Muscle of leg (tissue), 11 donors: ENCODE results near the gene TMEM106C. TPM values are rescaled to one million over a fixed set of nuclear protein-coding genes. Genes with fewer than 3 reads are reported as not detected.
A peak's percentile ranks its signal among the peaks of the same experiment; 100 is the strongest.

Source experiments
- DNase-seq: peaks from one replicate; pipeline ENCODE4 v3.0.0; 2013
- H3K27ac ChIP-seq: one replicate; pipeline ENCODE4 v1.5.1; 2013; ENCODE audit warnings: mild to moderate bottlenecking, low read length, control low read depth
- H3K27me3 ChIP-seq: one replicate; pipeline ENCODE4 v1.6.1; 2013; ENCODE audit warnings: low read length; ENCODE audit not compliant: control insufficient read depth, insufficient read depth
- H3K36me3 ChIP-seq: one replicate; pipeline ENCODE4 v1.6.1; 2013; ENCODE audit warnings: low read length; ENCODE audit not compliant: control insufficient read depth, insufficient read depth
- H3K4me1 ChIP-seq: one replicate; pipeline ENCODE4 v1.6.1; 2013; ENCODE audit warnings: low read length; ENCODE audit not compliant: control insufficient read depth, insufficient read depth
- H3K4me3 ChIP-seq: one replicate; pipeline ENCODE4 v1.5.1; 2013; ENCODE audit warnings: low read length, control low read depth
- H3K9me3 ChIP-seq: replicated peaks from 2 replicates; pipeline ENCODE4 v1.6.1; 2013; ENCODE audit warnings: low read depth, low read length; ENCODE audit not compliant: control insufficient read depth
- WGBS: methylation state at CpG from one replicate; pipeline ENCODE4 v1.1.5; 2013; ENCODE audit warnings: missing lambda C conversion rate; ENCODE audit not compliant: insufficient coverage; 5-methylcytosine and 5-hydroxymethylcytosine counted together
- polyA plus RNA-seq, 8 donors: library from polyadenylated mRNA; unstranded; fragments of 120-200 nt; gene quantifications; one replicate each; pipeline versions ENCODE4 v1.2.1 to v1.2.3, GENCODE V29; 2013; ENCODE audit warnings: inconsistent platforms in 1 of 8, low replicate concordance in 1 of 8; ENCODE audit not compliant: insufficient read length in 8 of 8, insufficient read depth in 1 of 8
- total RNA-seq: library from RNA; stranded (reverse); fragments of 120-200 nt; gene quantifications from one replicate; pipeline ENCODE4 v1.2.4, GENCODE V29; 2013

TMEM106C gene
- total and polyA plus RNA-seq, 9 donors: 45.3 to 74.1 (median 58.7) TPM

- H3K4me3 ChIP-seq: no peak overlapping the region
- peaks cover 28% of the 10 kb centered on the region for H3K4me1 ChIP-seq
- peaks cover 8% of the 10 kb centered on the region for H3K27me3 ChIP-seq
- H3K36me3 ChIP-seq: no peaks in the 10 kb centered on the region
- 67% methylated on average over 2 of the region's 4 CpGs for WGBS
- DNase-seq: no peak
- no peak overlapping the region for H3K27ac ChIP-seq
- no peaks in the 10 kb centered on the region for H3K9me3 ChIP-seq
Observed at GRCh38 chr12:47938594-47938993, 24.8 kb upstream of the TMEM106C start.

GRCh38 chr12:47939009-47939601 lies 24.3 kb upstream of the TMEM106C start:
- peak; percentile 43 for DNase-seq
- Histone ChIP-seq H3K4me1 (peaks cover 28% of the 10 kb centered on the region), H3K4me3 (no peak overlapping the region), H3K9me3 (no peaks in the 10 kb centered on the region), H3K27ac (no peak overlapping the region), H3K27me3 (peaks cover 8% of the 10 kb centered on the region), H3K36me3 (no peaks in the 10 kb centered on the region)
- 74% methylated on average over 6 of the region's 6 CpGs for WGBS

DNA sequence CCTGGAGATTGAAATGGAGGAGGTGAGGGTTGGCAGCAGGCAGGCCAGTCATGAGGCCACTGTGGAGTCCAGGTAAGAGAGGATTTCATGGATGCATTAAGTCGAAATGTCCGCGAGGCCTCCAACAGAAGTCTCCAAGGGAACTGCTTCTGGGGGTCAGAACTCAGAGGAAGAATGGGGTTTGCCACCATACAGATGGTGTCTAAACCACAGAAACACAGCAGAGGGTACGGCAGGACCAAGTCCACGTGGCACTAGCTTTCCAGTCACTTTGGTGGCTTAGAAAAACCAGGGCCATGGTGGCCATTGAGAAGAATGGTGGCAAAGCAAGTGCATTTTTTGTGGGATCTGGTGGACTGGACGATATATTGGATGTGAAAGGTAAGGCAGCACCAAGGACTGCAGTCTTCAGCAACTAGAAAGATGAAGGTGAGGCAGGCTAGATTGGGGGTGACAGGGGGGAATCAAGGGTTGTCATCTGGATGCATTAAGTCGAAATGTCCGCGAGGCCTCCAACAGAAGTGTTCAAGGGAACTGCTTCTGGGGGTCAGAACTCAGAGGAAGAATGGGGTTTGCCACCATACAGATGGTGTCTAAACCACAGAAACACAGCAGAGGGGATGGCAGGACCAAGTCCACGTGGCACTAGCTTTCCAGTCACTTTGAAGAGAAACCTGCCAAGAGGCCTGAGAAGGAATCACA lies 22.5 kb upstream of the TMEM106C start:
- DNase-seq: no peak
- H3K4me1 ChIP-seq: peaks cover 14% of the 10 kb centered on the region
- no peak overlapping the region for H3K27ac ChIP-seq
- peaks cover 8% of the 10 kb centered on the region for H3K27me3 ChIP-seq
- H3K36me3 ChIP-seq: no peaks in the 10 kb centered on the region
- 88% methylated on average over 9 of the region's 10 CpGs for WGBS
- H3K4me3 ChIP-seq: no peak overlapping the region
- H3K9me3 ChIP-seq: no peaks in the 10 kb centered on the region

GRCh38 chr12:47941475-47941780 lies 22.0 kb upstream of the TMEM106C start:
- DNase-seq: no peak

DNA sequence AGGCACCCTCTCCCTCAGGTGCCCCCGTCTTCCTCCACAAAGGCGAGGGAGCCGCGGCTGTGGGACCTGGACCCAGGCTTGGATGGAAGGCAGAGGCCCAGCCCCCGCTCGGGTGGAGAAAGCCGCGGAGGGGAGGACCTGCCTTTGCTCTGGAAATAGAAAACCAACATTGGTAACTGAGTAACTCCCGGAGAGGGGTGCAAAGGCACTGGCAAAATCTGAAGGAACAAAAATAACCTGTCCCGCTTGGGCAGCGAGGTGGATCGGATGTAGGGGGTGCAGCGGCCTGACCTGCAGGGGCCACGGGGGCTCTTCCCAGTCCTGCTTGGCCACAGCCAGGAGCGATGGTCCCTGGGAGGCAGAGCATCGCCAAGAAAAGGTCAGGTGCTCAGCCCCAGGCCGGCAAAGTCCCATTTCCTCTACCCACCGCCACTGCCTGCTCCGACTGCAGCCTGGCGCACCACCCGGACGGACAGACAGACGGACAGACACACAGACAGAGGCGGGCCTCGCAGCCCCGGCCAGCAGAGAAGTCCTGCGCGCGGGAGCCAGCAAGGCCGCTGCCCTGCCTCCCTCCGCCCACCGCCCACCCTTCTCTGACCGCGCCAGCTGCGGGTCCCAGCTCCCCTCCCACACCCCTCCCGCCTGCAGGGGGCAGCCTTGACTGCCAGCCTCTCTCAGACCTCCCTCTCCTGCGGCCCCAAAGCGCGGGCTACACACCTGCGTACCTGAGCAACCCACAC lies 21.4 kb upstream of the TMEM106C start:
- no peak overlapping the region for H3K27ac ChIP-seq

More at GRCh38 chr12:47941475-47941780, 22.0 kb upstream of the TMEM106C start:
- Histone ChIP-seq H3K27ac (no peak overlapping the region), H3K4me1 (peaks cover 19% of the 10 kb centered on the region), H3K27me3 (peaks cover 8% of the 10 kb centered on the region), H3K36me3 (no peaks in the 10 kb centered on the region), H3K4me3 (no peak overlapping the region), H3K9me3 (no peaks in the 10 kb centered on the region)
- WGBS: 56% methylated on average over 9 of the region's 9 CpGs

GRCh38 chr12:47942614-47943225 lies 20.7 kb upstream of the TMEM106C start:
- H3K9me3 ChIP-seq: no peaks in the 10 kb centered on the region
- DNase-seq: no peak
- H3K27me3 ChIP-seq: peaks cover 8% of the 10 kb centered on the region
- H3K4me1 ChIP-seq: peaks cover 31% of the 10 kb centered on the region
- no peak overlapping the region for H3K27ac ChIP-seq
- no peaks in the 10 kb centered on the region for H3K36me3 ChIP-seq
- 38% methylated on average over 17 of the region's 31 CpGs for WGBS
- no peak overlapping the region for H3K4me3 ChIP-seq

More for the DNA sequence above, 21.4 kb upstream of the TMEM106C start:
- DNase-seq: no peak
- Histone ChIP-seq H3K4me1 (peaks cover 25% of the 10 kb centered on the region), H3K9me3 (no peaks in the 10 kb centered on the region), H3K27me3 (peaks cover 8% of the 10 kb centered on the region), H3K4me3 (no peak overlapping the region), H3K36me3 (no peaks in the 10 kb centered on the region)
- WGBS: 5% methylated on average over 36 of the region's 40 CpGs

DNA sequence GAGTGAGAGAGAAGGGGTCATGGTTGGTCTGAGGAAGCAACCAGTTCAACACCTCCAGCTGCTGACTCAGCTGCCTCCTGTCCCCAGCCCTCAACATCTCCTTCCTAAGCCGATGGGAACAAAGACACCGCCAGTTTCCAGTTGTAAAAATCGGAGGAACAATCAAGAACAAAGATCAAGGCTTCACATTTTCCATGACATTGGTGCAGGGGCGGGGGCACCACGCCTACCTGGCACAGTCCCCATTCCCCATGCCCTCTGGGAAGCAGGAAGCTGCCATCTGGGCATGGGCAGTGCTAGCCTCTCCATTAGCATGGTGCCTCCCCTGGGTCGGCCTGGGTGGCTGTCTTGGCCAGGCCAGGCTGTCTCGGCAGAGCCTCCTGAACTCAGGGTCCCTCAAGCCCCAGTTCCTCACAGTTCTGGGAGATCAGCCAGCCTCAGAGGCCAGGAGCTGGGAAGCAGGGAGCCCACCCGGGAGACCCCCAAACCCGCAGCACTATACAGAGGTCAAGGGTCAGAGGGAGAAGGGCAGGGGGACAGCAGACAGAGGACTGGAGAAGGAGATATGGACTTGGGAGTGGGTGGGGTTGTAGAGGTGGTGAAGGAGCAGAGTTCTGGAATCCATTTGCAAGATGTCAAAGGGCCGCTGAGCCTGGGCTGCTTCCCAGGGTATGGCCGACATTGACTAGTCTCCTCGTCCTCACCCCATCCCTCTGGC lies 19.6 kb upstream of the TMEM106C start:
- Histone ChIP-seq H3K4me1 (peaks cover 30% of the 10 kb centered on the region), H3K27me3 (peaks cover 8% of the 10 kb centered on the region), H3K27ac (no peak overlapping the region), H3K4me3 (no peak overlapping the region), H3K9me3 (no peaks in the 10 kb centered on the region), H3K36me3 (no peaks in the 10 kb centered on the region)
- DNase-seq: no peak
- WGBS: 70% methylated on average over 5 of the region's 12 CpGs

GRCh38 chr12:47944685-47945340 lies 18.6 kb upstream of the TMEM106C start:
- no peaks in the 10 kb centered on the region for H3K9me3 ChIP-seq
- H3K36me3 ChIP-seq: no peaks in the 10 kb centered on the region
- peaks cover 8% of the 10 kb centered on the region for H3K27me3 ChIP-seq
- no peak for DNase-seq
- 66% methylated on average over 5 of the region's 6 CpGs for WGBS
- H3K27ac ChIP-seq: no peak overlapping the region
- peaks cover 30% of the 10 kb centered on the region for H3K4me1 ChIP-seq
- no peak overlapping the region for H3K4me3 ChIP-seq

DNA sequence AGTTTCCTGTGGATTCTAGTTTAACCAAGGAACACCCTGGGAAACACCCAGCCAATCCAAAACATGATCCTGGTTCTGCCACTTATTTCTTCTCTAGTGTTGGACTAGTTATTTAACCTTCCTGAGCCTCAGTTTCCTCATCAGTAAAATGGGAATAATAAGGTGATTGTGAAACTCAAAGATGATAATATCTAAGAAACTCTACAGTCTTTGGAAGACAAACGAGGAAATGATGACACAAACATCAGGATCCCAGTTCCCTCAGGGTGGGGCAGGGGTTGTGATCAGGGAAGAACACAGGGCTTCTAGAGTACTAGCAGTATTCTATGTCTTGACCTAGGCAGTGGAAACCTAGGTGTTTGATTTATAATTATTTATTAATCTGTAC lies 18.1 kb upstream of the TMEM106C start:
- no peaks in the 10 kb centered on the region for H3K36me3 ChIP-seq
- H3K9me3 ChIP-seq: no peaks in the 10 kb centered on the region
- WGBS: no CpG with 5 or more reads among the region's 1 CpG
- DNase-seq: no peak
- no peak overlapping the region for H3K4me3 ChIP-seq
- H3K27me3 ChIP-seq: peaks cover 8% of the 10 kb centered on the region
- H3K4me1 ChIP-seq: peaks cover 30% of the 10 kb centered on the region
- H3K27ac ChIP-seq: no peak overlapping the region
